Mucosa of descending colon (tissue), 3 donors: ENCODE data around the gene ATP8B4. TPM values are rescaled to one million over a fixed set of nuclear protein-coding genes. Genes with fewer than 3 reads are reported as not detected.

ENCODE experiments used
- ATAC-seq: fragments of 200-7000 bp; cut with Tn5 transposase; one replicate; pipeline ENCODE4 v1.9.1; 2020; ENCODE audit warnings: mild to moderate bottlenecking, moderate library complexity
- DNase-seq, 3 donors: peaks; one replicate each; pipeline ENCODE4 v3.0.0-alpha.2; 2020
- H3K36me3 ChIP-seq: fragments of 200-600 bp; one replicate; pipeline ENCODE4 v1.8.0; 2021; ENCODE audit warnings: low read depth, mild to moderate bottlenecking
- H3K4me1 ChIP-seq: fragments of 200-600 bp; one replicate; pipeline ENCODE4 v1.8.0; 2021; ENCODE audit warnings: low read depth, mild to moderate bottlenecking
- H3K4me3 ChIP-seq: fragments of 200-600 bp; one replicate; pipeline ENCODE4 v1.8.0; 2021; ENCODE audit warnings: mild to moderate bottlenecking
- H3K9me3 ChIP-seq: fragments of 200-600 bp; one replicate; pipeline ENCODE4 v1.8.0; 2021; ENCODE audit warnings: mild to moderate bottlenecking
- intact Hi-C, 2 donors: fragments of 100-400 bp; cut with DNase I in 1 of 2; cut with micrococcal nuclease in 1 of 2; formaldehyde crosslinking; loops; one replicate each; pipeline versions ENCODE4 v1.11.0 to v1.11.1; 2022; cut with DNase I, micrococcal nuclease
- total RNA-seq, 3 donors: library from RNA; stranded (reverse); fragmentation: NEBNext Ultra II Directional in 2 of 3; extraction: Animal tissue kit (Norgen Biotek cat#: 25700) in 2 of 3; gene quantifications; one replicate each; pipeline versions ENCODE4 v1.2.1 to v1.2.4, GENCODE V29; 2021 to 2023
- TF ChIP-seq, protein P1 (sequence below): fragments of 200-600 bp; IDR thresholded peaks from one replicate; pipeline ENCODE4 v1.8.0; 2022; ENCODE audit warnings: antibody characterized with exemption, mild to moderate bottlenecking
- donor health status: DM: no; HTN: no; CAD: no; lungs with moderate emphysema.
- donor health status: DM: no; HTN: no; CAD: no.
- donor health status: DM: no; HTN: yes; CAD: no.

ATP8B4 gene
- total RNA-seq, 3 donors from 2014 or later: 4.7 to 8.9 (median 7.4) TPM

DNA sequence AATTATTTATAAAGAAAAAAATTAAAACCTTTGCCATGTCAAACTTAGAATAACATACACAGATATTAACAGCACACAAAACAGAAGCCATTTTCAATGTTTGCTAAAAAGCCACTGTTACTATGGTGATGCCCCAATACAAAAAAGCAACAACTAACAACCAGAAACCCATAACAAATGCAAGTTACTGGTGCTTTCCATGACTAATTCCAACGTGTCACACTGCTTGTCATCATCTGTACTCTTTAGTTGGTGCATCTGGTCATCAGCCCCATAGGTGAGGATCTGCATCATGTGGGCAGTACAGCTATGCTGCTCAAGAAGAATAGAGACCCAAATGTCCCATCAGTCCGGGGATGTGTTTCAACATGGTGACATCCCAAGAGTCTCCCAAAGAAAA, 52.8 kb downstream of the ATP8B4 start:
- intact Hi-C loops: no loop called here
- Histone ChIP-seq H3K4me1 (peaks cover 12% of the 10 kb centered on the region), H3K4me3 (no peak overlapping the region), H3K9me3 (no peaks in the 10 kb centered on the region), H3K36me3 (no peaks in the 10 kb centered on the region)
- DNase-seq (no peak), ATAC-seq (peak; percentile 32)
- TF ChIP-seq, protein P1, sequence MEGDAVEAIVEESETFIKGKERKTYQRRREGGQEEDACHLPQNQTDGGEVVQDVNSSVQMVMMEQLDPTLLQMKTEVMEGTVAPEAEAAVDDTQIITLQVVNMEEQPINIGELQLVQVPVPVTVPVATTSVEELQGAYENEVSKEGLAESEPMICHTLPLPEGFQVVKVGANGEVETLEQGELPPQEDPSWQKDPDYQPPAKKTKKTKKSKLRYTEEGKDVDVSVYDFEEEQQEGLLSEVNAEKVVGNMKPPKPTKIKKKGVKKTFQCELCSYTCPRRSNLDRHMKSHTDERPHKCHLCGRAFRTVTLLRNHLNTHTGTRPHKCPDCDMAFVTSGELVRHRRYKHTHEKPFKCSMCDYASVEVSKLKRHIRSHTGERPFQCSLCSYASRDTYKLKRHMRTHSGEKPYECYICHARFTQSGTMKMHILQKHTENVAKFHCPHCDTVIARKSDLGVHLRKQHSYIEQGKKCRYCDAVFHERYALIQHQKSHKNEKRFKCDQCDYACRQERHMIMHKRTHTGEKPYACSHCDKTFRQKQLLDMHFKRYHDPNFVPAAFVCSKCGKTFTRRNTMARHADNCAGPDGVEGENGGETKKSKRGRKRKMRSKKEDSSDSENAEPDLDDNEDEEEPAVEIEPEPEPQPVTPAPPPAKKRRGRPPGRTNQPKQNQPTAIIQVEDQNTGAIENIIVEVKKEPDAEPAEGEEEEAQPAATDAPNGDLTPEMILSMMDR: no peak

DNA sequence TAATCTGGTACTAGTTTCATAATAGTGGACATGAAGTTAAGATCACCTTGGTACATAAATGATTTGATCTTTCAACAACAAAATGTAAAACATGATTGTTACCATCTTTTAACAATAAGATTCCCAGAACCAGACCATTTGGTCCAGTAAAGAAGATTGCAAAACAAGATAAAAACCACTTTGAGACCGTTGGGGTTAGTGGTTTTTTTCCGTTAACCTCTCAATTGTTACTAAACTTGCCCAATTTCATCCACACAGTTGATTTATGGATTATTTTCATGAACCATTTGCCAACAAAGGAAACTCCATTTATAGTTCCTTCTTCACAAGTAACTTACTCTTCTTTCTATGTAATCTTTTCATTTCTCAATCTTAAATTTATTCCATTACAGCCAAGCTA, 53.8 kb downstream of the ATP8B4 start:
- Histone ChIP-seq H3K4me3 (no peak overlapping the region), H3K9me3 (no peaks in the 10 kb centered on the region), H3K36me3 (no peaks in the 10 kb centered on the region), H3K4me1 (peaks cover 12% of the 10 kb centered on the region)
- TF ChIP-seq, protein P1: no peak
- ATAC-seq (no peak), DNase-seq (no peak)
- intact Hi-C loops: no loop called here

DNA sequence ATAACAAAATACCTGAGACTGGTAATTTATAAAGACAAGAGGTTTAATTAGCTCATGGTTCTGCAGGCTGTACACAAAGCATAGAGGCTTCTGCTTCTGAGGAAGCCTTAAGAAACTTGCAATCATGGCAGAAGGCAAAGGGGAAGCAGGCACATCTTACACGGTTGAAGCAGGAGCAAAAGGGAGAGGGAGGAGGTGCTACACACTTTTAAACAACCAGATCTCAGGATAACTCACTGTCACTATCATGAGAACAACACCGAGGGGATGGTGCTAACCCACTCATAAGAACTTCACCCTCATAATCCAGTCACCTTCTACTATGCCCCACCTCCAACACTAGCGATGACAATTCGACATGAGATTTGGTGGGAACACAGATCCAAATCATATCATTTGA, 54.4 kb downstream of the ATP8B4 start:
- ATAC-seq: no peak
- intact Hi-C loops: no loop called here
- H3K4me3 ChIP-seq: no peak overlapping the region
- H3K4me1 ChIP-seq: peaks cover 12% of the 10 kb centered on the region
- no peak for DNase-seq
- no peaks in the 10 kb centered on the region for H3K36me3 ChIP-seq
- TF ChIP-seq, protein P1: no peak
- no peaks in the 10 kb centered on the region for H3K9me3 ChIP-seq

DNA sequence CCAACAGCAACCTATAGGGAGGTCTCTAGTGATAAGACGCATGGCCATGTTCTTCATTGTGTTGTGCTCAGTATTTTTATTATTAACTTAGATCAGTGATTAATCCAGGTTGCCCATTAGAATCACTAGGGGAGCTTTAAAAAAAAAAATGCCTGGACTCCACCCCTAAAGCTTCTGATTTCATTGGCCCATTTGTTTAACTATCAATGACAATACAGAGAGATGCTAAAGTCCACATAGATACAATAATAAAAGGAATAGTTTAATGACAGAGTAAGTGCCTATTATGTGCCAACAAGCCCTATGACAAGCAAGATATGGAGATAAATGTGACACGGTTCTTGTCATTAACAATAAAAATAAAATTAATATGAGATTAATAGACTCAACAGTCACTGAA, 55.8 kb downstream of the ATP8B4 start:
- no peaks in the 10 kb centered on the region for H3K36me3 ChIP-seq
- H3K4me3 ChIP-seq: no peak overlapping the region
- no peak for ATAC-seq
- H3K4me1 ChIP-seq: peaks cover 12% of the 10 kb centered on the region
- TF ChIP-seq, protein P1: no peak
- no peaks in the 10 kb centered on the region for H3K9me3 ChIP-seq
- intact Hi-C loops: no loop called here
- no peak for DNase-seq

DNA sequence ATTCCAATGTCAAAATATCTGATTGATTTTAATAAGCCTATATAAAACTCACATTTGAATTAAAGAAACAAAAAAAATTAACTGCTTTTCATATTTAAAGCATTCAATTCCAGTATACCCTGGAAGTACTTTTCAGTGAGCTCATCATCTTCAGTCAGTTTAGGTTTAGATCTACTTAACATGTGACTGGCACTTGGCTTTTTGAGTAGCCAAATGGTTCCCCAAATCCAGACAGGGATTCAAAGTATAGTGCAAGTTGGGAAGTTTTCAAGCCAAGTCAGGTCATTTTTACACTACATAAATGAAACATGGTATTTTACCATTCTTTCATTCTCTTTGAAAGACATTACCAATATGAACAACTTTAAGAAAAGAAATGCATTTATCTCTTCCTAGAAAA, 57.5 kb downstream of the ATP8B4 start:
- ATAC-seq (no peak), DNase-seq (no peak)
- H3K9me3 ChIP-seq: no peaks in the 10 kb centered on the region
- H3K4me3 ChIP-seq: no peak overlapping the region
- no peaks in the 10 kb centered on the region for H3K36me3 ChIP-seq
- H3K4me1 ChIP-seq: no peaks in the 10 kb centered on the region
- TF ChIP-seq, protein P1: no peak
- intact Hi-C loops: no loop called here

DNA sequence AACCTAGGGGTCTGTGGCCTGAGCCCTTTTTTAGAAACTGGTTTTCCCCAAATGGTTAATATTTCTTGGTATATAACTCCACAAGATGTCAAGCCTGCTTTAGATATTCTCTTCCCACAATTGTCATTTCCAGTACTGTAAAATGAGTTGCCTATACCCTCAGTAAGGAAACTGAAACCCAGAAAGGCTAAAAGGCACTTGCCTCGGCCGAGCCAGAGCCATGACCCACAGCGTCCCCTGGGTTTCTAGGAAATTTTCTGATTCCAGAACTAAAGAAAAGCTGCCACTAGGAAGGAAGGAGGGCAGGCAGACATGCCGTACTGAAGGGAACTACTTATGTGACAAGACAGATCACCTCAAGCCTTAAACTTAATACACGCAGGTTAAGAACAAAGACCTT, 59.1 kb downstream of the ATP8B4 start:
- Histone ChIP-seq H3K4me3 (no peak overlapping the region), H3K36me3 (no peaks in the 10 kb centered on the region), H3K9me3 (no peaks in the 10 kb centered on the region), H3K4me1 (no peaks in the 10 kb centered on the region)
- DNase-seq (no peak), ATAC-seq (no peak)
- TF ChIP-seq, protein P1: no peak
- intact Hi-C loops: no loop called here
